Astrocyte (in vitro differentiated cells and primary cell): Measurements from ENCODE around the gene SEC61B. TPM values are rescaled to one million over a fixed set of nuclear protein-coding genes. Genes with fewer than 3 reads are reported as not detected.
A peak's percentile ranks its signal among the peaks of the same experiment; 100 is the strongest.

Source experiments
- DNase-seq: peaks from one replicate; pipeline ENCODE4 v3.0.0-alpha.2; 2010; ENCODE audit warnings: low read depth
- FAIRE-seq: peaks from 2 replicates; lab custom pipeline; 2011; peaks lifted over from hg19 to GRCh38; lab: Jason Lieb, UNC
- H2AFZ ChIP-seq: 2 replicates; pipeline ENCODE4 v1.6.0; 2012; ENCODE audit warnings: low read depth, low read length, inconsistent platforms
- H3K27ac ChIP-seq: 2 replicates; pipeline ENCODE4 v1.5.1; 2011; ENCODE audit warnings: low read depth, low read length, inconsistent platforms
- H3K27me3 ChIP-seq: 2 replicates; pipeline ENCODE4 v1.6.0; 2011; ENCODE audit warnings: low read length, inconsistent platforms; ENCODE audit not compliant: insufficient read depth
- H3K36me3 ChIP-seq: 2 replicates; pipeline ENCODE4 v1.5.1; 2011; ENCODE audit warnings: low read length, inconsistent platforms; ENCODE audit not compliant: insufficient read depth
- H3K4me1 ChIP-seq: 2 replicates; pipeline ENCODE4 v1.5.1; 2011; ENCODE audit warnings: low read length, inconsistent platforms; ENCODE audit not compliant: insufficient read depth
- H3K4me2 ChIP-seq: 2 replicates; pipeline ENCODE4 v1.6.0; 2012; ENCODE audit warnings: low read length, inconsistent platforms
- H3K4me3 ChIP-seq: 2 replicates; pipeline ENCODE4 v1.5.1; 2011; ENCODE audit warnings: low read depth, mild to moderate bottlenecking, low read length, inconsistent platforms; ENCODE audit not compliant: insufficient read depth
- H3K79me2 ChIP-seq: 2 replicates; pipeline ENCODE4 v1.6.0; 2012; ENCODE audit warnings: mild to moderate bottlenecking, low read length, inconsistent platforms; ENCODE audit not compliant: insufficient read depth
- H3K9ac ChIP-seq: 2 replicates; pipeline ENCODE4 v1.6.0; 2012; ENCODE audit warnings: mild to moderate bottlenecking, low read length, inconsistent platforms
- H3K9me3 ChIP-seq: 2 replicates; pipeline ENCODE4 v1.5.1; 2012; ENCODE audit warnings: low read depth, mild to moderate bottlenecking, low read length, inconsistent platforms; ENCODE audit not compliant: insufficient read depth
- H4K20me1 ChIP-seq: 2 replicates; pipeline ENCODE4 v1.6.0; 2012; ENCODE audit warnings: low read length, inconsistent platforms; ENCODE audit not compliant: insufficient read depth
- H3K27ac Mint-ChIP-seq: one replicate; pipeline ENCODE4 v1.8.0; 2021; ENCODE audit warnings: mild to moderate bottlenecking, mixed read lengths; ENCODE audit not compliant: unreplicated experiment
- H3K27me3 Mint-ChIP-seq: one replicate; pipeline ENCODE4 v1.8.0; 2021; ENCODE audit warnings: low read depth, mixed read lengths; ENCODE audit not compliant: unreplicated experiment
- H3K36me3 Mint-ChIP-seq: one replicate; pipeline ENCODE4 v1.8.0; 2021; ENCODE audit warnings: low read depth, mixed read lengths; ENCODE audit not compliant: unreplicated experiment
- H3K4me1 Mint-ChIP-seq: one replicate; pipeline ENCODE4 v1.8.0; 2021; ENCODE audit warnings: low read depth, mixed read lengths; ENCODE audit not compliant: unreplicated experiment
- H3K4me3 Mint-ChIP-seq: one replicate; pipeline ENCODE4 v1.8.0; 2021; ENCODE audit warnings: mild to moderate bottlenecking, moderate library complexity, mixed read lengths; ENCODE audit not compliant: unreplicated experiment
- H3K9me3 Mint-ChIP-seq: one replicate; pipeline ENCODE4 v1.8.0; 2021; ENCODE audit warnings: mild to moderate bottlenecking, mixed read lengths; ENCODE audit not compliant: unreplicated experiment
- CTCF ChIP-seq: IDR thresholded peaks from 2 replicates; pipeline ENCODE4 v1.5.1; 2011; ENCODE audit warnings: low read depth, mild to moderate bottlenecking, inconsistent platforms, low read length, moderate library complexity; ENCODE audit not compliant: insufficient read depth
- EZH2 ChIP-seq: IDR thresholded peaks from 2 replicates; pipeline ENCODE4 v1.6.1; 2012; ENCODE audit warnings: mild to moderate bottlenecking, low read length, inconsistent platforms; ENCODE audit not compliant: insufficient read depth
- total RNA-seq: library from RNA; stranded (reverse); gene quantifications from 2 replicates; pipeline ENCODE4 v1.2.1, GENCODE V29; 2021

SEC61B gene
- total RNA-seq, 1 donor from 2014 or later, result 263 TPM

DNA sequence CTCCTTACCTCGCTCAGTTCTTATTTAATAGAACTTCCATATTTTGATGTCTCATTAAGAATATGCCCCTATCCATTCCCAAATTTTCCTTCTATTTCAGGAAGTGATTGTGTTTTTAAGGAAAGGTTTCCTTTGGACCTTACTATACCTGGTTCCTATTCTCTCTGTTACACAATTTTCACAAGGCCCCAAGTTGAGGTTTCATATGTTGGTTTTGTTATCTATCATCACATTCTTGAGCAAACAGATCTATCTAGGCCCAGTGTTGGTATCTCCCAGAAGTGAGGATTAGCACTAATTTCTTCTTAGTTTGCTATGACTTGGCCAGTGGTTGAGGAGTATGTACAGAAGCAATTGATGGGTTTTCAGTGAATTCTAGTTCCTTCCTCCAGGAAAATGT lies 41.9 kb upstream of the SEC61B start:
- Mint-ChIP-seq H3K4me3 (no peak overlapping the region), H3K9me3 (no peaks in the 10 kb centered on the region), H3K36me3 (no peaks in the 10 kb centered on the region), H3K27ac (no peak overlapping the region), H3K27me3 (no peaks in the 10 kb centered on the region), H3K4me1 (peaks cover 18% of the 10 kb centered on the region)
- no peak for TF ChIP-seq CTCF
- no peak for TF ChIP-seq EZH2
- no peak for FAIRE-seq
- Histone ChIP-seq H3K27me3 (no peaks in the 10 kb centered on the region), H3K4me2 (no peak overlapping the region), H3K36me3 (no peaks in the 10 kb centered on the region), H4K20me1 (no peaks in the 10 kb centered on the region), H3K27ac (no peak overlapping the region), H3K9ac (no peak overlapping the region), H3K79me2 (no peaks in the 10 kb centered on the region), H3K9me3 (no peaks in the 10 kb centered on the region), H2AFZ (no peak overlapping the region), H3K4me3 (no peak overlapping the region), H3K4me1 (peaks cover 17% of the 10 kb centered on the region)
- no peak for DNase-seq

- Histone ChIP-seq H3K4me3 (no peak overlapping the region), H4K20me1 (no peaks in the 10 kb centered on the region), H3K79me2 (no peaks in the 10 kb centered on the region), H3K9ac (no peak overlapping the region), H3K36me3 (no peaks in the 10 kb centered on the region), H2AFZ (no peak overlapping the region), H3K4me1 (peaks cover 18% of the 10 kb centered on the region), H3K4me2 (no peak overlapping the region), H3K27me3 (no peaks in the 10 kb centered on the region), H3K9me3 (no peaks in the 10 kb centered on the region), H3K27ac (no peak overlapping the region)
- peaks cover 18% of the 10 kb centered on the region for H3K4me1 Mint-ChIP-seq
- TF ChIP-seq EZH2 (no peak), CTCF (no peak)
- H3K9me3 Mint-ChIP-seq, result no peaks in the 10 kb centered on the region
- no peaks in the 10 kb centered on the region for H3K27me3 Mint-ChIP-seq
- FAIRE-seq, result no peak
- no peaks in the 10 kb centered on the region for H3K36me3 Mint-ChIP-seq
- no peak overlapping the region for H3K27ac Mint-ChIP-seq
- H3K4me3 Mint-ChIP-seq, result no peak overlapping the region
- DNase-seq, result no peak
Observed at GRCh38 chr9:99180662-99181061, 41.4 kb upstream of the SEC61B start.

GRCh38 chr9:99181206-99181605 lies 40.9 kb upstream of the SEC61B start:
- TF ChIP-seq EZH2 (no peak), CTCF (no peak)
- peaks cover 18% of the 10 kb centered on the region for H3K4me1 ChIP-seq
- H3K4me1 Mint-ChIP-seq, result peaks cover 18% of the 10 kb centered on the region
- FAIRE-seq (no peak), DNase-seq (no peak)
- H3K27me3 ChIP-seq, result no peaks in the 10 kb centered on the region
- H3K4me2 ChIP-seq, result peak overlapping the region; percentile 26
- no peaks in the 10 kb centered on the region for H3K36me3 Mint-ChIP-seq
- H3K9me3 Mint-ChIP-seq, result no peaks in the 10 kb centered on the region
- no peak overlapping the region for H3K4me3 Mint-ChIP-seq
- H3K79me2 ChIP-seq, result no peaks in the 10 kb centered on the region
- no peak overlapping the region for H3K4me3 ChIP-seq
- H3K27ac ChIP-seq, result no peak overlapping the region
- no peaks in the 10 kb centered on the region for H3K36me3 ChIP-seq
- no peak overlapping the region for H3K27ac Mint-ChIP-seq
- no peak overlapping the region for H2AFZ ChIP-seq
- H3K27me3 Mint-ChIP-seq, result no peaks in the 10 kb centered on the region
- no peaks in the 10 kb centered on the region for H3K9me3 ChIP-seq
- no peaks in the 10 kb centered on the region for H4K20me1 ChIP-seq
- H3K9ac ChIP-seq, result no peak overlapping the region
